GM19035 (cell line): Measurements from ENCODE around the gene CARNS1.
A peak's percentile ranks its signal among the peaks of the same experiment; 100 is the strongest.

Experiments
- ATAC-seq: cut with Tn5 transposase; IDR thresholded peaks from one replicate; pipeline ENCODE4 v1.9.1; 2021; ENCODE audit not compliant: unreplicated experiment

Gene CARNS1

GRCh38 chr11:67408437-67409200 lies 6.9 kb upstream of the CARNS1 start:
- ATAC-seq: peak; percentile 6

- peak; percentile 65 for ATAC-seq
These were observed 6.2 kb upstream of the CARNS1 start for GRCh38 chr11:67409261-67409666.

GRCh38 chr11:67409781-67410368 lies 5.6 kb upstream of the CARNS1 start:
- no peak for ATAC-seq

- no peak for ATAC-seq
These were observed 5.1 kb upstream of the CARNS1 start for GRCh38 chr11:67410369-67410831.

GRCh38 chr11:67410984-67411784 lies 4.3 kb upstream of the CARNS1 start:
- no peak for ATAC-seq

GRCh38 chr11:67411785-67412152 lies 3.7 kb upstream of the CARNS1 start:
- ATAC-seq: no peak

GRCh38 chr11:67412495-67413179 lies 2.8 kb upstream of the CARNS1 start:
- ATAC-seq: no peak

GRCh38 chr11:67413266-67413849 lies 2.1 kb upstream of the CARNS1 start:
- ATAC-seq: no peak

GRCh38 chr11:67416416-67417335 lies 1.2 kb downstream of the CARNS1 start:
- no peak for ATAC-seq

GRCh38 chr11:67417425-67417824 lies 1.9 kb downstream of the CARNS1 start:
- ATAC-seq: no peak

- no peak for ATAC-seq
These were observed 3.2 kb downstream of the CARNS1 start for GRCh38 chr11:67418476-67419281.

- no peak for ATAC-seq
These were observed 4.0 kb downstream of the CARNS1 start for GRCh38 chr11:67419325-67420049.

GRCh38 chr11:67420147-67420645 lies 4.7 kb downstream of the CARNS1 start:
- no peak for ATAC-seq

- peak; percentile 85 for ATAC-seq
These were observed 5.4 kb downstream of the CARNS1 start for GRCh38 chr11:67420646-67421429.

GRCh38 chr11:67421430-67422031 lies 6.1 kb downstream of the CARNS1 start:
- ATAC-seq: no peak

- no peak for ATAC-seq
These were observed 7.4 kb downstream of the CARNS1 start for GRCh38 chr11:67422891-67423290.

GRCh38 chr11:67423466-67423865 lies 8.0 kb downstream of the CARNS1 start:
- no peak for ATAC-seq
